PC-3 (cell line): ENCODE results near the gene SMYD3. TPM values are rescaled to one million over a fixed set of nuclear protein-coding genes. Genes with fewer than 3 reads are reported as not detected.

Experiments
- ATAC-seq: fragments of 200-7000 bp; cut with Tn5 transposase; 2 replicates; pipeline ENCODE4 v1.9.1; 2020; ENCODE audit warnings: mild to moderate bottlenecking, moderate library complexity
- BruUV-seq: library from RNA; stranded (reverse); fragments of 400-500 nt; replicated peaks from 2 replicates; lab custom pipeline; 2021; lab: Mats Ljungman, UMichigan
- CTCF ChIA-PET: fragments of 300-600 bp; sonication (Branson Sonifier 250); formaldehyde crosslinking; loops from one replicate; lab custom pipeline; 2022; ENCODE audit warnings: antibody characterized with exemption; lab: Charles Lee
- POLR2A ChIA-PET: fragments of 300-600 bp; sonication (Branson Sonifier 250); formaldehyde crosslinking; loops from one replicate; lab custom pipeline; 2022; ENCODE audit warnings: antibody characterized with exemption; ENCODE audit not compliant: unreplicated experiment; lab: Charles Lee
- DNase-seq: peaks from one replicate; pipeline ENCODE4 v3.0.0-alpha.2; 2015
- H2AFZ ChIP-seq: fragments of 300-600 bp; sonication (generic); 2 replicates; pipeline ENCODE4 v1.6.0; 2016; ENCODE audit warnings: antibody characterized with exemption, low read length
- H3F3A ChIP-seq: fragments of 300-600 bp; sonication (generic); one replicate; pipeline ENCODE4 v1.6.0; 2017; ENCODE audit warnings: antibody characterized with exemption, low read length, control low read depth, mild to moderate bottlenecking; ENCODE audit not compliant: unreplicated experiment
- H3K27ac ChIP-seq: fragments of 300-600 bp; sonication (generic); 2 replicates; pipeline ENCODE4 v1.5.1; 2016; ENCODE audit warnings: mild to moderate bottlenecking, low read length
- H3K27me3 ChIP-seq: fragments of 300-600 bp; sonication (generic); 2 replicates; pipeline ENCODE4 v1.6.1; 2016; ENCODE audit warnings: low read length, mixed read lengths
- H3K36me3 ChIP-seq: fragments of 300-600 bp; sonication (generic); 2 replicates; pipeline ENCODE4 v1.6.1; 2016; ENCODE audit warnings: low read depth, mixed run types, low read length, mixed read lengths
- H3K4me1 ChIP-seq: fragments of 300-600 bp; sonication (generic); 2 replicates; pipeline ENCODE4 v1.5.1; 2016; ENCODE audit warnings: low read length; ENCODE audit not compliant: insufficient read depth
- H3K4me2 ChIP-seq: fragments of 300-600 bp; sonication (generic); 2 replicates; pipeline ENCODE4 v1.6.0; 2016; ENCODE audit warnings: low read length
- H3K4me3 ChIP-seq: fragments of 300-600 bp; sonication (generic); 2 replicates; pipeline ENCODE4 v1.5.1; 2016; ENCODE audit warnings: mild to moderate bottlenecking, low read length, mixed read lengths
- H3K79me2 ChIP-seq: fragments of 300-600 bp; sonication (generic); 2 replicates; pipeline ENCODE4 v1.6.1; 2017; ENCODE audit warnings: low read length, mixed read lengths
- H3K9ac ChIP-seq: fragments of 300-600 bp; sonication (generic); 2 replicates; pipeline ENCODE4 v1.6.0; 2016; ENCODE audit warnings: mild to moderate bottlenecking, low read length
- H3K9me2 ChIP-seq: fragments of 300-600 bp; sonication (generic); replicated peaks from 2 replicates; pipeline ENCODE4 v1.6.1; 2016; ENCODE audit warnings: mixed run types, low read length, mixed read lengths
- H3K9me3 ChIP-seq: fragments of 300-600 bp; sonication (generic); 2 replicates; pipeline ENCODE4 v1.6.1; 2016; ENCODE audit warnings: low read length, mixed read lengths
- H4K20me1 ChIP-seq: fragments of 300-600 bp; sonication (generic); 2 replicates; pipeline ENCODE4 v1.6.1; 2016; ENCODE audit warnings: low read length, mixed read lengths
- CTCF ChIP-seq: fragments of 300-600 bp; sonication (generic); conservative IDR thresholded peaks from 2 replicates; pipeline ENCODE4 v1.5.1; 2017; ENCODE audit warnings: antibody characterized with exemption, low read depth, mild to moderate bottlenecking, low read length
- EZH2 ChIP-seq: fragments of 300-600 bp; sonication (generic); IDR thresholded peaks from one replicate; pipeline ENCODE4 v1.6.1; 2017; ENCODE audit warnings: antibody characterized with exemption, mild to moderate bottlenecking, low read length; ENCODE audit not compliant: unreplicated experiment
- EZH2phosphoT487 ChIP-seq: fragments of 300-600 bp; sonication (generic); IDR thresholded peaks from 2 replicates; pipeline ENCODE4 v1.6.1; 2018; ENCODE audit warnings: mild to moderate bottlenecking, antibody characterized with exemption, low read length, borderline replicate concordance
- intact Hi-C: fragments of 100-400 bp; cut with micrococcal nuclease; formaldehyde crosslinking; loops from 2 replicates; pipeline ENCODE4 v1.9.0; 2023
- total RNA-seq: library from RNA; depleted of rRNA; stranded (reverse); fragments of >200 nt; gene quantifications from 2 replicates; pipeline ENCODE4 v1.2.3, GENCODE V29; 2014

SMYD3 gene
- total RNA-seq, 1 experiment from 2014 or later = 33.0 TPM

DNA sequence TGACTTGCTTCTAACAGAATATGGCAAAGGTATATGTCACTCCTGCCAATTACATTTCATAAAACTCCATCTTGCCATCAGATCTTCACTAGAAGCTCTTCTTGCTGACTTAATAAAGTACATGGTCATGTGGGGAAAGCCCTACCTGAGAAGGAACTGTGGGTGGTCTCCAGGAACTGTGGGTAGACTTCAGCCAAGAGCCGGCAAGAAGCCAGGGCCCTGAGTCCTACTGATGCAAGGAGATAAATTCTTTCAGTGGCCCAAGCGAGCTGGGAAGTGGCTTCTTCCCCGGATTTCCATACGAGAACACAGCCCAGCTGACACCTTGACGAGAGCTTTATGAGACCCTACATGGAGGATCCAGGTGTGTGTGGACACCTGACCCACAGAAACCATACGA, 228.7 kb downstream of the SMYD3 start:
- no TSS peak for BruUV-seq
- Histone ChIP-seq H3K9ac (no peak overlapping the region), H3K79me2 (no peaks in the 10 kb centered on the region), H3K4me1 (peaks cover 23% of the 10 kb centered on the region), H4K20me1 (no peaks in the 10 kb centered on the region), H3K4me2 (no peak overlapping the region), H3K36me3 (no peaks in the 10 kb centered on the region), H3K9me3 (no peaks in the 10 kb centered on the region), H3K27me3 (no peaks in the 10 kb centered on the region), H3K27ac (no peak overlapping the region), H2AFZ (no peak overlapping the region), H3K9me2 (no peaks in the 10 kb centered on the region), H3F3A (no peaks in the 10 kb centered on the region), H3K4me3 (no peak overlapping the region)
- no peak for ATAC-seq
- no peak for DNase-seq
- TF ChIP-seq CTCF (no peak), EZH2phosphoT487 (no peak), EZH2 (no peak)
- CTCF ChIA-PET = no interaction called here
- POLR2A ChIA-PET = no interaction called here
- intact Hi-C loops = no loop called here

DNA sequence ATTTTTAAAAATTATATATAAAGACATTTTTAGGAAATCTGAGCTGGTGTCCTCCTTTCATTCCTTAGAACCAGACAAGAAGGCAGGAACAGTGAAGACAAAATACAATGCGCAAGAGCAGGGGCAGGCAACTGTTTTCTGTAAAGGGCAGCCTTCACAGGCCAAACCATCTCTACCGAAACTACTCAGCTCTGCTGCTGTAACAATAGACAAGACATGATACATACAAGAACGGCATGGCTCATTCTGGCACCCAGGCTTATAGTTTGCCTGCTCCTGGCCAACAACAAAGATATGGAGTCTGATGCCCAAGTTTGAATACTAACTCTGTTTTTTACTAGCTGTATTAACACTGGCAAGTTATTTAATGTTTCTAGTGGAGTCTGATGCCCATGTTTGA, 232.0 kb downstream of the SMYD3 start:
- POLR2A ChIA-PET = no interaction called here
- no TSS peak for BruUV-seq
- intact Hi-C loops = no loop called here

GRCh38 chr1:246274186-246274585, 232.9 kb downstream of the SMYD3 start:
- TF ChIP-seq CTCF = no peak
- TF ChIP-seq EZH2phosphoT487 = no peak
- no peak for TF ChIP-seq EZH2
- intact Hi-C loops = no loop called here
- H3K27me3 ChIP-seq = no peaks in the 10 kb centered on the region
- H4K20me1 ChIP-seq = no peaks in the 10 kb centered on the region
- H3K4me2 ChIP-seq = no peak overlapping the region
- H3K79me2 ChIP-seq = no peaks in the 10 kb centered on the region
- no peak overlapping the region for H3K27ac ChIP-seq
- no peak overlapping the region for H2AFZ ChIP-seq
- ChIA-PET POLR2A (no interaction called here), CTCF (no interaction called here)
- no peak overlapping the region for H3K9ac ChIP-seq
- DNase-seq = no peak
- no peaks in the 10 kb centered on the region for H3K4me1 ChIP-seq
- no peaks in the 10 kb centered on the region for H3K36me3 ChIP-seq
- no TSS peak for BruUV-seq
- no peak overlapping the region for H3K4me3 ChIP-seq
- ATAC-seq = no peak
- H3K9me3 ChIP-seq = no peaks in the 10 kb centered on the region
- H3K9me2 ChIP-seq = no peaks in the 10 kb centered on the region
- H3F3A ChIP-seq = no peaks in the 10 kb centered on the region

More for the DNA sequence above, 232.0 kb downstream of the SMYD3 start:
- Histone ChIP-seq H3K79me2 (no peaks in the 10 kb centered on the region), H3K4me3 (no peak overlapping the region), H4K20me1 (no peaks in the 10 kb centered on the region), H3K4me1 (no peaks in the 10 kb centered on the region), H3K27me3 (no peaks in the 10 kb centered on the region), H3K4me2 (no peak overlapping the region), H2AFZ (no peak overlapping the region), H3F3A (no peaks in the 10 kb centered on the region), H3K27ac (no peak overlapping the region), H3K36me3 (no peaks in the 10 kb centered on the region), H3K9ac (no peak overlapping the region), H3K9me3 (no peaks in the 10 kb centered on the region), H3K9me2 (no peaks in the 10 kb centered on the region)
- TF ChIP-seq EZH2phosphoT487 = no peak
- no peak for TF ChIP-seq EZH2
- no peak for TF ChIP-seq CTCF
- no peak for DNase-seq
- CTCF ChIA-PET = no interaction called here
- no peak for ATAC-seq
